Glutamatergic neuron (in vitro differentiated cells): ENCODE results near the gene BTBD2. TPM values are rescaled to one million over a fixed set of nuclear protein-coding genes. Genes with fewer than 3 reads are reported as not detected.
A peak's percentile ranks its signal among the peaks of the same experiment; 100 is the strongest.

ENCODE experiments used
- DNase-seq: peaks from one replicate; pipeline ENCODE4 v3.0.0; 2022
- H3K27ac Mint-ChIP-seq: one replicate; pipeline ENCODE4 v1.8.0; 2020; ENCODE audit warnings: mild to moderate bottlenecking, mixed read lengths, inconsistent platforms; ENCODE audit not compliant: unreplicated experiment
- H3K27me3 Mint-ChIP-seq: one replicate; pipeline ENCODE4 v1.8.0; 2020; ENCODE audit warnings: mild to moderate bottlenecking, moderate library complexity, mixed read lengths, inconsistent platforms; ENCODE audit not compliant: unreplicated experiment
- H3K36me3 Mint-ChIP-seq: one replicate; pipeline ENCODE4 v1.8.0; 2020; ENCODE audit warnings: mild to moderate bottlenecking, mixed read lengths, inconsistent platforms; ENCODE audit not compliant: unreplicated experiment
- H3K4me1 Mint-ChIP-seq: one replicate; pipeline ENCODE4 v1.8.0; 2020; ENCODE audit warnings: mild to moderate bottlenecking, low read depth, mixed read lengths, inconsistent platforms; ENCODE audit not compliant: unreplicated experiment
- H3K4me3 Mint-ChIP-seq: one replicate; pipeline ENCODE4 v1.8.0; 2020; ENCODE audit warnings: mild to moderate bottlenecking, mixed read lengths, inconsistent platforms; ENCODE audit not compliant: unreplicated experiment
- H3K9me3 Mint-ChIP-seq: one replicate; pipeline ENCODE4 v1.8.0; 2020; ENCODE audit warnings: mild to moderate bottlenecking, moderate library complexity, mixed read lengths, inconsistent platforms; ENCODE audit not compliant: unreplicated experiment
- total RNA-seq: library from RNA; stranded (reverse); fragmentation: NEBNext Ultra II Directional; extraction: Animal tissue kit (Norgen Biotek cat#: 25700); gene quantifications from one replicate; pipeline ENCODE4 v1.2.1, GENCODE V29; 2021; ENCODE audit not compliant: unreplicated experiment
- TF ChIP-seq, protein P1 (sequence below): fragments of 200-600 bp; sonication (generic); IDR thresholded peaks from one replicate; pipeline ENCODE4 v1.5.0; 2021; ENCODE audit not compliant: partially characterized antibody, unreplicated experiment

The BTBD2 gene
- total RNA-seq, 1 donor from 2014 or later = 70.4 TPM

DNA sequence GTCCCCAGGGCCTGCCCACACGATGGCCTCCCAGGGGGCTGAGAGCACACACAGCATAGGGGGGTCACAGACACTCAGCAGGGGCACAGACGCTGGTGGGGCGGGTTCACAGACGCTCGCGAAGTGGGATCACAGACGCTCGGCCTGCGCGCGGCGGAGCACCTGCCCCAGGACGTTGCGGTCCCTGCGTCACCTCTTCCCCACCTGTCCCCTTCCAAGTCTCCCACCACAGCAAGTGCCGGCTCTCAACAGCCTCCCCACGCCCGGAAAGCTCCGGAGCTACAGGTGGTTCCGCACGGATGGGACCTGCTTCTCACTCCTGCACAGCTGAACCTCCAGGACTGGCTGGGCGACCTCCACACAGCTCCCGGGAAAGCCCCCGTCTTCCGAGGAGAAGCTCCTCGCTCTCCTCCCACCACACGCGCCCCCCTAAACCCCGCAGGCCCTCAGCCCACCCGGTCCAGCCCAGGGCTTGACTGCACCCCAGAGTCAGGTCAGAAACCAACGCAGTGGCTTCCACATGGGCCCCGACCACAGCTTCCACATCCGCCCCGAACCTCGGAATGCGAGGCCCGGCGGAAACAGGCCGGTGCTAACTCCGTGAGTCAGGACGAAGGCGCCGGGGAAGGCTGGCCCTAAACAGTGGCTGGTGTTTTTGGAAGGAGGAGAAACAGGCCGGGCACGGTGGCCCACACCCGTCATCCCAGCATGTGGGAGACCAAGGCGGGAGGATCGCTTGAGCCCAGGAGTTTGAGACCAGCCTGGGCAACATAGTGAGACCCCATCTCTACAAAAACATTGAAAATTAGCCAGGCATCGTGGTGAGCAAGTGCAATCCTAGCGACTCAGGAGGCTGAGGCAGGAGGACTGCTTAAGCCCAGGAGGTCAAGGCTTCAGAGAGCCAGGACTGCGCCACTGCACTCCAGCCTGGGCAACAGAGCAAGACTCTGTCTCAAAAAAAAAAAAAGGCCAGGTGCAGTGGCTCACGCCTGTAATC is 16.5 kb downstream of the BTBD2 start:
- peaks cover 6% of the 10 kb centered on the region for H3K27me3 Mint-ChIP-seq
- H3K9me3 Mint-ChIP-seq = peaks cover 13% of the 10 kb centered on the region
- DNase-seq = no peak
- TF ChIP-seq, protein P1, sequence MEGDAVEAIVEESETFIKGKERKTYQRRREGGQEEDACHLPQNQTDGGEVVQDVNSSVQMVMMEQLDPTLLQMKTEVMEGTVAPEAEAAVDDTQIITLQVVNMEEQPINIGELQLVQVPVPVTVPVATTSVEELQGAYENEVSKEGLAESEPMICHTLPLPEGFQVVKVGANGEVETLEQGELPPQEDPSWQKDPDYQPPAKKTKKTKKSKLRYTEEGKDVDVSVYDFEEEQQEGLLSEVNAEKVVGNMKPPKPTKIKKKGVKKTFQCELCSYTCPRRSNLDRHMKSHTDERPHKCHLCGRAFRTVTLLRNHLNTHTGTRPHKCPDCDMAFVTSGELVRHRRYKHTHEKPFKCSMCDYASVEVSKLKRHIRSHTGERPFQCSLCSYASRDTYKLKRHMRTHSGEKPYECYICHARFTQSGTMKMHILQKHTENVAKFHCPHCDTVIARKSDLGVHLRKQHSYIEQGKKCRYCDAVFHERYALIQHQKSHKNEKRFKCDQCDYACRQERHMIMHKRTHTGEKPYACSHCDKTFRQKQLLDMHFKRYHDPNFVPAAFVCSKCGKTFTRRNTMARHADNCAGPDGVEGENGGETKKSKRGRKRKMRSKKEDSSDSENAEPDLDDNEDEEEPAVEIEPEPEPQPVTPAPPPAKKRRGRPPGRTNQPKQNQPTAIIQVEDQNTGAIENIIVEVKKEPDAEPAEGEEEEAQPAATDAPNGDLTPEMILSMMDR = no peak
- H3K27ac Mint-ChIP-seq = no peak overlapping the region
- H3K4me3 Mint-ChIP-seq = no peak overlapping the region
- H3K4me1 Mint-ChIP-seq = no peaks in the 10 kb centered on the region
- H3K36me3 Mint-ChIP-seq = peaks cover 16% of the 10 kb centered on the region

DNA sequence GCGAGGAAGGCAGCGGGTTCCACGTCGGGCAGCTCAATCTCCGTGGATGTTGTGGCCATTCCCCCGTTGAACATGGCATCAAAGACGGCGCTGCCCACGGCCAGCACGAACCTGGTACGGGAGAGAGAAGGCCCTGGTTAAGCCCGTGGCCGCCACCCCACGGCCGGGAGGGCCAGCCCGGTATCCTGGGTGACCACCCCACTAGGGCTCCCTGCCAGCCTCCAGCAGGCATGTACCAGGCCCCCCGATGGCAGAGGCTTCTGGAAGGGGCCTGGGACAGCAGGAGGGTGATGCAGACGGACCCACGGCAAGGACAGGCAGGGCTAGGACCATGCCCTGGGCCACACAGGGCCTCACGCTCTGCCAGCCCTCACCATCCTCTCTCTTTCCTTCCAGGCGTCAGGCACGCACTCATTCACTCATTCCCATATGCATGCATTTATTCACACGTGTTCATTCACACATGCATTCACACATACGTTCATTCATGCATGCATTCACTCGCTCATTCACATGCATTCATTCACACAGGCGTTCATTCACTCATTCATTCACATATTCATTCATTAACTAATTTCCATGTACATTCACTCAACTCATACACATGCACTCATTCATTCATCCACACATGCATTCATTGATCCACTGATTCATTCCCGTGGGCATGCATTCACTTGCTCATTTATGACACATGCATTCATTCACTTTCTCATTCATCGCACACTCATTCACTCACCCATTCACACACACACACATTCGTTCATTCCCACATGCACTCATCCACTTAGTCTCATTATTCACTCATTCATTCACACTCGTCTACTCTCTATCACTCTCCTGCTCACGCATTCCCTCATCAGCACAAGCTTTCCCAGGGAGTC is 17.9 kb downstream of the BTBD2 start:
- H3K36me3 Mint-ChIP-seq = peaks cover 16% of the 10 kb centered on the region
- H3K27ac Mint-ChIP-seq = no peak overlapping the region
- no peaks in the 10 kb centered on the region for H3K4me1 Mint-ChIP-seq
- peaks cover 13% of the 10 kb centered on the region for H3K9me3 Mint-ChIP-seq
- DNase-seq = no peak
- H3K4me3 Mint-ChIP-seq = peak overlapping the region; percentile 14
- H3K27me3 Mint-ChIP-seq = peaks cover 6% of the 10 kb centered on the region
- TF ChIP-seq, protein P1 = no peak

DNA sequence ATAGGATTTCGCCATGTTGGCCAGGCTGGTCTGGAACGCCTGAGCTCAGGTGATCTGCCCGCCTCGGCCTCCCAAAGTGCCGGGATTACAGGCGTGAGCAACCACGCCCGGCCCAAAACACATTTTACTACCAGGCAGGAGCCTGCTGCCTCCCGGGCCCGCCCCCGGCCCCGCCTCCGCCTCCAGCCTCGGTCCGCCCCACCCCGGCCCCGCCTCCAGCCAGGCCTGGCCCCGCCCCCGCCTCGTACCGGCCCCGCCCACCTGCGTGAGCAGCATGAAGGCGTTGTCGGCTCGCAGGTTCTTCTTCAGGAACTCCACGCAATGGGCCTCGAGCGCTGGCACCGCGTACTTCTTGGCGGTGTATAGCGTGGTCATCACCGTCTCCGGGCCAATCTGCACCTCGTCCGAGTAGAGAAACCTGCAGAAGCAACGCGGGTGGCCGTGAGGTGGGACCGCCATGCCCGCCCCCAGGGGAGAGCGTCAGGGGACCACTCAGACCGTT is 22.7 kb downstream of the BTBD2 start:
- Mint-ChIP-seq H3K27me3 (peaks cover 12% of the 10 kb centered on the region), H3K27ac (no peak overlapping the region), H3K4me3 (no peak overlapping the region), H3K4me1 (no peaks in the 10 kb centered on the region), H3K9me3 (peaks cover 11% of the 10 kb centered on the region), H3K36me3 (peaks cover 13% of the 10 kb centered on the region)
- TF ChIP-seq, protein P1 = no peak
- no peak for DNase-seq

DNA sequence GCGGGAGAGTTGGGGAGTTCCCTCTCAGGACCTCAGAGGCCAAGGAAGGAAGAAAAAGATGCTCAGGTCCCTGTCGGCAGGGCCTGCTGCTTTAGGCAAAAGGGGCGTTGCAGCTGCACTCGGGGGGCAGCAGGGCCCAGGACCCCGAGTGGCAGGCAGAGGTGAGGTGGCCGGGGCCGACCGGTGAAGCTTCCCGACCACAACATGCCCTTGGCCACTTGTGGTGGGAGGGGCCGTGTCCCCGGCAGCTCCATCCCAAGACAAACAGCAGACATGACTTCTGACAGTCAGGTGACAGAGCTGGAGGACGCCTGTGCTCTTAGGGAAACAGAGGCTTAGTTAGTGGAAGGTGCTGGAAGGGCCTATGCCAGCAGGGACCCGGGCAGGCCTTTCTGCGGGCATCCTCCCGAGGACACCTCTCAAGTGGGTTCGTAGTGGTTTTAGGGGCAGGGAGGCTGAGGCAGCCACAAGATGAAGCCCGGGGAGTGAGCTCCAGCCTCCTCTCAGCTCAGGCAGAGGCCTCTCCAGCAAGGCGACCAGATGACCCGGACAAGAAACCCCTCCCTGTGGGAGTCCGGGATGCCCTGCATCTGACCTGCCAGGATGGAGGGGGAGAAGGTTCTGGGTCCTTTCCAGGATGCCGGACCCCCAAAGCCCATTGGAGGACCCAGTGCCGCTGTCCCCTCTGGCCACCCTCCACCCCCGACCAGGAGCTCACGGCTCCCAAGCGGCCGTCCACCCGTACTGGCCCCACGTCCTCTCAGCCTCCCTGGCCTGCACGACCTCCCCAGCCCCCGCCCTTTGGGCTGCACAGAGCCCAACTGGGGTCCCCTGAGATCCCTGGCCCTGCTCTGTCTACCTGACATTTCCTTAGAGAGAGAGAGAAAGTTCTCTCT is 24.2 kb downstream of the BTBD2 start:
- TF ChIP-seq, protein P1 = no peak
- no peaks in the 10 kb centered on the region for H3K4me1 Mint-ChIP-seq
- peaks cover 4% of the 10 kb centered on the region for H3K9me3 Mint-ChIP-seq
- peaks cover 6% of the 10 kb centered on the region for H3K36me3 Mint-ChIP-seq
- H3K4me3 Mint-ChIP-seq = no peak overlapping the region
- H3K27me3 Mint-ChIP-seq = peaks cover 10% of the 10 kb centered on the region
- H3K27ac Mint-ChIP-seq = no peak overlapping the region
- no peak for DNase-seq
